GM23338 (cell line): ENCODE data around the gene SELENOS. TPM values are rescaled to one million over a fixed set of nuclear protein-coding genes. Genes with fewer than 3 reads are reported as not detected.

ENCODE experiments used
- ATAC-seq: fragments of 200-7000 bp; cut with Tn5 transposase; 3 replicates; pipeline ENCODE4 v1.9.1; 2020
- DNase-seq: peaks from one replicate; pipeline ENCODE4 v3.0.0-alpha.2; 2015; ENCODE audit warnings: low spot score
- H2AFZ ChIP-seq: fragments of 200-600 bp; sonication (generic); 2 replicates; pipeline ENCODE4 v1.8.0; 2016; ENCODE audit warnings: antibody characterized with exemption, mild to moderate bottlenecking, moderate library complexity
- H3F3A ChIP-seq: fragments of 200-600 bp; sonication (generic); replicated peaks from 2 replicates; pipeline ENCODE4 v1.8.0; 2017; ENCODE audit warnings: antibody characterized with exemption, mixed run types, low read depth
- H3K27ac ChIP-seq: fragments of 200-600 bp; sonication (generic); 2 replicates; pipeline ENCODE4 v1.6.1; 2016; ENCODE audit warnings: low read depth
- H3K27me3 ChIP-seq: fragments of 200-600 bp; sonication (generic); 2 replicates; pipeline ENCODE4 v1.8.0; 2016; ENCODE audit warnings: mild to moderate bottlenecking, mixed run types, moderate library complexity; ENCODE audit not compliant: insufficient read depth
- H3K36me3 ChIP-seq: fragments of 200-600 bp; sonication (generic); 2 replicates; pipeline ENCODE4 v1.8.0; 2016; ENCODE audit warnings: mild to moderate bottlenecking; ENCODE audit not compliant: insufficient read depth
- H3K4me1 ChIP-seq: fragments of 200-600 bp; sonication (generic); 2 replicates; pipeline ENCODE4 v1.8.0; 2016; ENCODE audit warnings: mild to moderate bottlenecking, moderate library complexity; ENCODE audit not compliant: insufficient read depth
- H3K4me2 ChIP-seq: fragments of 200-600 bp; sonication (generic); 2 replicates; pipeline ENCODE4 v1.7.1; 2017; ENCODE audit warnings: mixed run types
- H3K4me3 ChIP-seq: fragments of 200-600 bp; sonication (generic); 2 replicates; pipeline ENCODE4 v1.6.1; 2016; ENCODE audit warnings: mixed run types
- H3K79me2 ChIP-seq: fragments of 200-600 bp; sonication (generic); replicated peaks from 2 replicates; pipeline ENCODE4 v1.8.0; 2017; ENCODE audit warnings: mild to moderate bottlenecking; ENCODE audit not compliant: insufficient read depth
- H3K9me2 ChIP-seq: fragments of 200-600 bp; sonication (generic); 2 replicates; pipeline ENCODE4 v1.8.0; 2017; ENCODE audit not compliant: insufficient read depth
- H4K20me1 ChIP-seq: fragments of 200-600 bp; sonication (generic); replicated peaks from 2 replicates; pipeline ENCODE4 v1.8.0; 2017; ENCODE audit warnings: mild to moderate bottlenecking; ENCODE audit not compliant: insufficient read depth
- H3K27ac Mint-ChIP-seq: 2 replicates; pipeline ENCODE4 v1.8.0; 2020; ENCODE audit warnings: inconsistent platforms, mild to moderate bottlenecking, moderate library complexity, mixed read lengths
- H3K27me3 Mint-ChIP-seq: 3 replicates; pipeline ENCODE4 v1.8.0; 2022; ENCODE audit warnings: low read depth, mild to moderate bottlenecking, moderate library complexity, mixed read lengths, inconsistent platforms; ENCODE audit not compliant: insufficient read depth, poor library complexity
- H3K36me3 Mint-ChIP-seq: 3 replicates; pipeline ENCODE4 v1.8.0; 2021; ENCODE audit warnings: low read depth, mild to moderate bottlenecking, inconsistent platforms, moderate library complexity, mixed read lengths
- H3K4me1 Mint-ChIP-seq: 3 replicates; pipeline ENCODE4 v1.8.0; 2020; ENCODE audit warnings: mild to moderate bottlenecking, inconsistent platforms, mixed read lengths
- H3K4me3 Mint-ChIP-seq: 3 replicates; pipeline ENCODE4 v1.8.0; 2021; ENCODE audit warnings: moderate library complexity, mild to moderate bottlenecking, inconsistent platforms, mixed read lengths
- H3K9me3 Mint-ChIP-seq: 3 replicates; pipeline ENCODE4 v1.8.0; 2020; ENCODE audit warnings: moderate library complexity, mild to moderate bottlenecking, inconsistent platforms, mixed read lengths
- CREB1 ChIP-seq: fragments of 250-450 bp; sonication (Bioruptor Pico); IDR thresholded peaks from 2 replicates; pipeline ENCODE4 v1.5.0; 2020; ENCODE audit warnings: low read depth, mild to moderate bottlenecking, moderate library complexity
- EZH2 ChIP-seq: fragments of 200-600 bp; sonication (generic); IDR thresholded peaks from one replicate; pipeline ENCODE4 v1.8.0; 2017; ENCODE audit warnings: antibody characterized with exemption, mild to moderate bottlenecking, low read depth; ENCODE audit not compliant: unreplicated experiment
- EZH2phosphoT487 ChIP-seq: fragments of 200-600 bp; sonication (generic); IDR thresholded peaks from one replicate; pipeline ENCODE4 v1.8.1; 2018; ENCODE audit warnings: antibody characterized with exemption; ENCODE audit not compliant: unreplicated experiment
- JUNB ChIP-seq: IDR thresholded peaks from one replicate; pipeline ENCODE4 v1.6.1; 2016; ENCODE audit warnings: antibody characterized with exemption; ENCODE audit not compliant: unreplicated experiment
- NANOG ChIP-seq: IDR thresholded peaks from 2 replicates; pipeline ENCODE4 v1.6.1; 2016; ENCODE audit warnings: antibody characterized with exemption, borderline replicate concordance
- POLR2AphosphoS5 ChIP-seq: IDR thresholded peaks from 2 replicates; pipeline ENCODE4 v1.6.1; 2016; ENCODE audit warnings: antibody characterized with exemption, low read depth
- REST ChIP-seq: IDR thresholded peaks from one replicate; pipeline ENCODE4 v1.6.1; 2018; ENCODE audit warnings: antibody characterized with exemption; ENCODE audit not compliant: unreplicated experiment
- STAT1 ChIP-seq: IDR thresholded peaks from one replicate; pipeline ENCODE4 v1.6.1; 2016; ENCODE audit warnings: antibody characterized with exemption; ENCODE audit not compliant: unreplicated experiment
- ZNF114 ChIP-seq: fragments of 250-450 bp; sonication (Bioruptor Pico); IDR thresholded peaks from 2 replicates; pipeline ENCODE4 v1.5.0; 2020; ENCODE audit warnings: mild to moderate bottlenecking, moderate library complexity
- ZNF331 ChIP-seq: fragments of 250-450 bp; sonication (Bioruptor Pico); IDR thresholded peaks from 2 replicates; pipeline ENCODE4 v1.5.0; 2020; ENCODE audit warnings: low read depth, mild to moderate bottlenecking, moderate library complexity
- ZNF462 ChIP-seq: fragments of 250-450 bp; sonication (Bioruptor Pico); IDR thresholded peaks from 2 replicates; pipeline ENCODE4 v1.5.0; 2020; ENCODE audit warnings: mild to moderate bottlenecking, moderate library complexity
- polyA plus RNA-seq: library from polyadenylated mRNA; unstranded; fragments of >200 nt; fragmentation: Nextera tagmentation; extraction: Ambion mirVana; gene quantifications from 2 replicates; pipeline ENCODE4 v1.2.1, GENCODE V29; 2016
- total RNA-seq: library from RNA; depleted of rRNA; stranded (reverse); fragments of >200 nt; shearing (Covaris generic); gene quantifications from 2 replicates; pipeline ENCODE4 v1.2.3, GENCODE V29; 2014
- TF ChIP-seq, protein P1 (sequence below), 2 experiments: fragments of 200-600 bp in 1 of 2; sonication (generic) in 1 of 2; conservative IDR thresholded peaks; 2 replicates each; pipeline versions ENCODE4 v1.5.1 to v1.6.1; 2016 to 2017; ENCODE audit warnings: antibody characterized with exemption in 2 of 2, low read depth in 2 of 2, mild to moderate bottlenecking in 2 of 2, moderate library complexity in 1 of 2
- TF ChIP-seq, protein P2 (sequence below): IDR thresholded peaks from 2 replicates; pipeline ENCODE4 v1.6.1; 2016; ENCODE audit warnings: antibody characterized with exemption

The SELENOS gene
- total and polyA plus RNA-seq, 2 experiments from 2014 or later = 37.0 to 106 TPM

DNA sequence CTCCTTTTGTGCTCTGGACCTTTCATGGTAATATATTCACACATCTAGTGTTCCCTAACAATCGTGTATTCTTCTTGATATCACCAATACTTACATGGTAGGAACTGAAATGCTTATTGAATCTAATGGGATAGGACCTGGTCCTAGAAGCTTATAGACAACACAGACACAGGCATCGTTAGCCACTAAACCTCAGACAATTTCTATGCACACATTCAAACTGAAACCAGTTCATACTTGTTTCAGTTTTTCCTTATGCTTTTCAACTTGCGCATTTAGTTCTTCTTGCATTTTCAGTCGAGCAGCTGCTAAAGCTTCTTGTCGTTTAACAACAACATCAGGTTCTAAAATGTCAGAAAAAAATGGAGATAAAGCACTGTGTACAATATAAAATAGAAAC lies 2.3 kb downstream of the SELENOS start:
- no peak overlapping the region for H3K27ac ChIP-seq
- no peaks in the 10 kb centered on the region for H3K27me3 ChIP-seq
- no peak overlapping the region for H2AFZ ChIP-seq
- H3K9me3 Mint-ChIP-seq = no peaks in the 10 kb centered on the region
- DNase-seq (no peak), ATAC-seq (no peak)
- H3K9me2 ChIP-seq = no peaks in the 10 kb centered on the region
- peaks cover 51% of the 10 kb centered on the region for H3K36me3 Mint-ChIP-seq
- TF ChIP-seq POLR2AphosphoS5 = no peak
- TF ChIP-seq, protein P1, sequence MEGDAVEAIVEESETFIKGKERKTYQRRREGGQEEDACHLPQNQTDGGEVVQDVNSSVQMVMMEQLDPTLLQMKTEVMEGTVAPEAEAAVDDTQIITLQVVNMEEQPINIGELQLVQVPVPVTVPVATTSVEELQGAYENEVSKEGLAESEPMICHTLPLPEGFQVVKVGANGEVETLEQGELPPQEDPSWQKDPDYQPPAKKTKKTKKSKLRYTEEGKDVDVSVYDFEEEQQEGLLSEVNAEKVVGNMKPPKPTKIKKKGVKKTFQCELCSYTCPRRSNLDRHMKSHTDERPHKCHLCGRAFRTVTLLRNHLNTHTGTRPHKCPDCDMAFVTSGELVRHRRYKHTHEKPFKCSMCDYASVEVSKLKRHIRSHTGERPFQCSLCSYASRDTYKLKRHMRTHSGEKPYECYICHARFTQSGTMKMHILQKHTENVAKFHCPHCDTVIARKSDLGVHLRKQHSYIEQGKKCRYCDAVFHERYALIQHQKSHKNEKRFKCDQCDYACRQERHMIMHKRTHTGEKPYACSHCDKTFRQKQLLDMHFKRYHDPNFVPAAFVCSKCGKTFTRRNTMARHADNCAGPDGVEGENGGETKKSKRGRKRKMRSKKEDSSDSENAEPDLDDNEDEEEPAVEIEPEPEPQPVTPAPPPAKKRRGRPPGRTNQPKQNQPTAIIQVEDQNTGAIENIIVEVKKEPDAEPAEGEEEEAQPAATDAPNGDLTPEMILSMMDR (conservative IDR thresholded peaks at IDR 0.05; ENCODE audit: low read depth in 2 of 2) = no peak
- no peak for TF ChIP-seq REST
- no peak for TF ChIP-seq EZH2phosphoT487
- TF ChIP-seq STAT1 = no peak
- TF ChIP-seq EZH2 = no peak
- TF ChIP-seq CREB1 (CRISPR knock-in tag) = no peak
- TF ChIP-seq ZNF114 (CRISPR knock-in tag) = no peak
- TF ChIP-seq, protein P2, sequence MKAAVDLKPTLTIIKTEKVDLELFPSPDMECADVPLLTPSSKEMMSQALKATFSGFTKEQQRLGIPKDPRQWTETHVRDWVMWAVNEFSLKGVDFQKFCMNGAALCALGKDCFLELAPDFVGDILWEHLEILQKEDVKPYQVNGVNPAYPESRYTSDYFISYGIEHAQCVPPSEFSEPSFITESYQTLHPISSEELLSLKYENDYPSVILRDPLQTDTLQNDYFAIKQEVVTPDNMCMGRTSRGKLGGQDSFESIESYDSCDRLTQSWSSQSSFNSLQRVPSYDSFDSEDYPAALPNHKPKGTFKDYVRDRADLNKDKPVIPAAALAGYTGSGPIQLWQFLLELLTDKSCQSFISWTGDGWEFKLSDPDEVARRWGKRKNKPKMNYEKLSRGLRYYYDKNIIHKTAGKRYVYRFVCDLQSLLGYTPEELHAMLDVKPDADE = no peak
- TF ChIP-seq NANOG = no peak
- TF ChIP-seq ZNF462 = no peak
- no peak for TF ChIP-seq JUNB
- TF ChIP-seq ZNF331 (CRISPR knock-in tag) = no peak
- peaks cover 46% of the 10 kb centered on the region for H3K36me3 ChIP-seq
- peaks cover 7% of the 10 kb centered on the region for H4K20me1 ChIP-seq
- H3K27me3 Mint-ChIP-seq = peaks cover 9% of the 10 kb centered on the region
- no peak overlapping the region for H3K4me3 Mint-ChIP-seq
- H3K4me1 Mint-ChIP-seq = peaks cover 7% of the 10 kb centered on the region; the same call in 2 of the 3 replicates
- no peak overlapping the region for H3K4me3 ChIP-seq
- peaks cover 19% of the 10 kb centered on the region for H3K79me2 ChIP-seq
- H3K4me2 ChIP-seq = no peak overlapping the region
- peaks cover 46% of the 10 kb centered on the region for H3F3A ChIP-seq
- H3K4me1 ChIP-seq = peaks cover 8% of the 10 kb centered on the region
- no peak overlapping the region for H3K27ac Mint-ChIP-seq
